ENCODE results near the gene APP. TPM values are rescaled to one million over a fixed set of nuclear protein-coding genes. Genes with fewer than 3 reads are reported as not detected.

Gene APP
- total RNA-seq = 388 and 421 TPM in 2 replicates

DNA sequence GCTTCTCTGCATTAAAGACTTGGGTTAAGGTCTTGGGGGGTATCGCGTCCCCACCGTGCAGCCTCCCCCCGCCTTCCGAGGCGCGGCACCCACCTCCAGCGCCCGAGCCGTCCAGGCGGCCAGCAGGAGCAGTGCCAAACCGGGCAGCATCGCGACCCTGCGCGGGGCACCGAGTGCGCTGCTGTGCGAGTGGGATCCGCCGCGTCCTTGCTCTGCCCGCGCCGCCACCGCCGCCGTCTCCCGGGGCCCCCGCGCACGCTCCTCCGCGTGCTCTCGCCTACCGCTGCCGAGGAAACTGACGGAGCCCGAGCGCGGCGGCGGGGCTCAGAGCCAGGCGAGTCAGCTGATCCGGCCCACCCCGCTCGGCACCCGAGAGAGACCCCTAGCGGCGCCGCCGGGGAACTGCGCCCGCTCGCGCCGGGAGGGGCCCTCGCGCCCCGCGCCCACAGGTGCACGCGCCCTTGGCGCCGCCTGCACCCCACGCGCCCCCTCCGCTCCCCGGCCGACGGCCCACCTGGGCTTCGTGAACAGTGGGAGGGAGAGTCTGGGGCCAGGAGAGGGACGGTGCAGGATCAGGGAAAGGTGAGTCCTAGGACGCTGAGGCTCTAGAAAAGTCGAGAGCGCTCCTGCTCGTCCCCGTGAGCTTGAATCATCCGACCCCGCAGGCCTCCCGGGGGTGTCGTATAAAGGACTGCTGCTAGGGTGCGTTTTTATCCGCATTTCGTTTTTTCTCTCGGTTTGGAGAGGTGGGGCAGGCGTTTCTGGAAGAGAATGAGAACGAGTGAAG, at the start of gene APP:
TSS of gene APP (minus strand) at position 300 of the 787 bp plus-strand sequence. CDS start at position 150, 150 bp downstream.

